ENCODE data around the gene GNAQ. TPM values are rescaled to one million over a fixed set of nuclear protein-coding genes. Genes with fewer than 3 reads are reported as not detected.

Gene GNAQ
- total RNA-seq, 4 donors from 2014 or later: 13.1 to 19.7 (median 16.4) TPM

- H3K4me3 ChIP-seq (ENCODE audit: low read depth, poor library complexity, severe bottlenecking): no peak overlapping the region
- 54% methylated on average over 4 of the region's 4 CpGs for WGBS, 2 donors
- intact Hi-C loops (cut with DNase I; ENCODE audit: low total_unique reads): no loop called here
- TF ChIP-seq POLR2A (IDR thresholded peaks at IDR 0.05) (no peak), CTCF (IDR thresholded peaks at IDR 0.05) (no peak)
- peak in 1 of 2 donors; percentile 38 for DNase-seq (ENCODE audit: low spot score in 2 of 2)
These were observed 54.4 kb downstream of the GNAQ start for GRCh38 chr9:77977210-77977611.

GRCh38 chr9:77975806-77976205 lies 55.8 kb downstream of the GNAQ start:
- no peak for TF ChIP-seq POLR2A (IDR thresholded peaks at IDR 0.05)
- no peak for TF ChIP-seq CTCF (IDR thresholded peaks at IDR 0.05)
- H3K4me3 ChIP-seq (ENCODE audit: low read depth, poor library complexity, severe bottlenecking): no peak overlapping the region
- intact Hi-C loops (cut with DNase I; ENCODE audit: low total_unique reads): no loop called here
- DNase-seq (ENCODE audit: low spot score in 2 of 2): no peak
- WGBS, 2 donors: 96 to 98% methylated on average over 5 of the region's 5 CpGs

GRCh38 chr9:77975036-77975435 lies 56.6 kb downstream of the GNAQ start:
- 68 to 70% methylated on average over 2 of the region's 2 CpGs for WGBS, 2 donors
- intact Hi-C loops (cut with DNase I; ENCODE audit: low total_unique reads): no loop called here
- no peak overlapping the region for H3K4me3 ChIP-seq (ENCODE audit: low read depth, poor library complexity, severe bottlenecking)
- DNase-seq (ENCODE audit: low spot score in 2 of 2): no peak
- TF ChIP-seq POLR2A (IDR thresholded peaks at IDR 0.05) (no peak), CTCF (IDR thresholded peaks at IDR 0.05) (no peak)

- TF ChIP-seq POLR2A (IDR thresholded peaks at IDR 0.05): no peak
- TF ChIP-seq CTCF (IDR thresholded peaks at IDR 0.05): no peak
- no peak for DNase-seq (ENCODE audit: low spot score in 2 of 2)
- H3K4me3 ChIP-seq (ENCODE audit: low read depth, poor library complexity, severe bottlenecking): no peak overlapping the region
- WGBS, 2 donors: 32 to 60% methylated on average over 2 of the region's 2 CpGs
- intact Hi-C loops (cut with DNase I; ENCODE audit: low total_unique reads): no loop called here
These were observed 57.2 kb downstream of the GNAQ start for GRCh38 chr9:77974434-77974833.

- WGBS, 2 donors: 68 to 78% methylated on average over 4 of the region's 4 CpGs
- no peak for TF ChIP-seq CTCF (IDR thresholded peaks at IDR 0.05)
- TF ChIP-seq POLR2A (IDR thresholded peaks at IDR 0.05): no peak
- intact Hi-C loops (cut with DNase I; ENCODE audit: low total_unique reads): no loop called here
- DNase-seq (ENCODE audit: low spot score in 2 of 2): no peak
- H3K4me3 ChIP-seq (ENCODE audit: low read depth, poor library complexity, severe bottlenecking): no peak overlapping the region
These were observed 62.5 kb downstream of the GNAQ start for GRCh38 chr9:77969083-77969482.

GRCh38 chr9:77968506-77968905 lies 63.1 kb downstream of the GNAQ start:
- intact Hi-C loops (cut with DNase I; ENCODE audit: low total_unique reads): no loop called here
- DNase-seq (ENCODE audit: low spot score in 2 of 2): no peak
- H3K4me3 ChIP-seq (ENCODE audit: low read depth, poor library complexity, severe bottlenecking): no peak overlapping the region
- TF ChIP-seq POLR2A (IDR thresholded peaks at IDR 0.05): no peak
- no peak for TF ChIP-seq CTCF (IDR thresholded peaks at IDR 0.05)
- 50 to 54% methylated on average over 3 of the region's 3 CpGs for WGBS, 2 donors

Measured in lower leg skin (tissue), 4 donors.